HepG2 (cell line): ENCODE data around the gene RABGEF1.

ENCODE experiments used
- CTCF ChIP-seq: sonication (generic); formaldehyde crosslinking; IDR thresholded peaks from 2 replicates; pipeline ENCODE4 v1.5.0; 2020; ENCODE audit warnings: mild to moderate bottlenecking, missing genetic modification reagents, moderate library complexity
- ETV6 ChIP-seq: sonication (generic); formaldehyde crosslinking; conservative IDR thresholded peaks from 2 replicates; pipeline ENCODE4 v1.4.0; 2020; ENCODE audit warnings: missing genetic modification reagents
- MXD4 ChIP-seq: IDR thresholded peaks from 2 replicates; pipeline ENCODE4 v1.6.1; 2016; ENCODE audit warnings: mild to moderate bottlenecking, missing biosample characterization, missing genetic modification reagents
- ZNF232 ChIP-seq: sonication (generic); formaldehyde crosslinking; IDR thresholded peaks from 2 replicates; pipeline ENCODE4 v1.4.0; 2020; ENCODE audit warnings: missing genetic modification reagents, borderline replicate concordance

- no peak for TF ChIP-seq CTCF (CRISPR knock-in tag)
- TF ChIP-seq ZNF232, result no peak
- TF ChIP-seq ETV6, result no peak
- no peak for TF ChIP-seq MXD4 (CRISPR knock-in tag)
Observed at GRCh38 chr7:66758950-66759628, 18.6 kb downstream of the RABGEF1 start.
